Measurements from ENCODE around the gene CD33.

GRCh38 chr19:51271067-51271466, 46.2 kb downstream of the CD33 start:
- TF ChIP-seq, protein P1, sequence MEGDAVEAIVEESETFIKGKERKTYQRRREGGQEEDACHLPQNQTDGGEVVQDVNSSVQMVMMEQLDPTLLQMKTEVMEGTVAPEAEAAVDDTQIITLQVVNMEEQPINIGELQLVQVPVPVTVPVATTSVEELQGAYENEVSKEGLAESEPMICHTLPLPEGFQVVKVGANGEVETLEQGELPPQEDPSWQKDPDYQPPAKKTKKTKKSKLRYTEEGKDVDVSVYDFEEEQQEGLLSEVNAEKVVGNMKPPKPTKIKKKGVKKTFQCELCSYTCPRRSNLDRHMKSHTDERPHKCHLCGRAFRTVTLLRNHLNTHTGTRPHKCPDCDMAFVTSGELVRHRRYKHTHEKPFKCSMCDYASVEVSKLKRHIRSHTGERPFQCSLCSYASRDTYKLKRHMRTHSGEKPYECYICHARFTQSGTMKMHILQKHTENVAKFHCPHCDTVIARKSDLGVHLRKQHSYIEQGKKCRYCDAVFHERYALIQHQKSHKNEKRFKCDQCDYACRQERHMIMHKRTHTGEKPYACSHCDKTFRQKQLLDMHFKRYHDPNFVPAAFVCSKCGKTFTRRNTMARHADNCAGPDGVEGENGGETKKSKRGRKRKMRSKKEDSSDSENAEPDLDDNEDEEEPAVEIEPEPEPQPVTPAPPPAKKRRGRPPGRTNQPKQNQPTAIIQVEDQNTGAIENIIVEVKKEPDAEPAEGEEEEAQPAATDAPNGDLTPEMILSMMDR (IDR thresholded peaks at IDR 0.05), result no peak
- TF ChIP-seq POLR2A (IDR thresholded peaks at IDR 0.05), result no peak

Measured in right lobe of liver (tissue), 4 donors.